CD4-positive, alpha-beta T cell treated with Interleukin-4 for 4 hours (primary cell): ENCODE data around the gene SHISA7.
"Not testable (repeated sequence)": the region's sequence is repeated elsewhere in the genome, so short reads cannot be mapped to it uniquely, and the experiment has no call there.

Experiments used
- DNase-seq: peaks from one replicate; pipeline ENCODE4 v3.0.0-alpha.2; 2020

The SHISA7 gene

GRCh38 chr19:55408533-55408872 is 34.6 kb downstream of the SHISA7 start:
- DNase-seq = no peak

GRCh38 chr19:55407800-55408532 is 35.1 kb downstream of the SHISA7 start:
- DNase-seq = peak; percentile 99

- DNase-seq = not testable (repeated sequence)
Measured at GRCh38 chr19:55407550-55407799, 35.6 kb downstream of the SHISA7 start, which contains the start of gene UBE2S. Gene UBE2S, minus strand, starts transcription at chr19:55407788. Its CDS starts 199 bp downstream, at chr19:55407589.

GRCh38 chr19:55406826-55407549 is 36.1 kb downstream of the SHISA7 start:
- DNase-seq = no peak

GRCh38 chr19:55406091-55406825 is 36.8 kb downstream of the SHISA7 start:
- no peak for DNase-seq

DNA sequence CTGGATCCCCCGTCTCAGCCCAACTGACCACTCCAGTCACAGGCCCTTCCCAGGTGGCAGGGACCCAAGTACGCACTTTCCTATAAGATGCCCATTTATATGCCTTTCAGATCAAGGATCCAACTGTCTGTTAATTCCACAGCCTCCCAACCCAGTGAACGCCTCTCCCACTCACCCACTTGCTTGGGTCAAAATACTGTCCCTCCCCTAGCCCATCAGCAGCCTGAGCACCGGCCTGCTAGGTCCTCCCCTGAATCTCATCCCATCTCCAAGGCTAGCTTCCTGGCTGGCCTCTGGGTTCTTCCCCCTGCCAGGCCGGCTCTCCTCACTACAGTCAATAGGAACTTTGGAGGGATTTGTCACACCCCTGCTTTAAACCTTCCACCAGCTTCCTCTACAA is 37.5 kb downstream of the SHISA7 start:
- no peak for DNase-seq

DNA sequence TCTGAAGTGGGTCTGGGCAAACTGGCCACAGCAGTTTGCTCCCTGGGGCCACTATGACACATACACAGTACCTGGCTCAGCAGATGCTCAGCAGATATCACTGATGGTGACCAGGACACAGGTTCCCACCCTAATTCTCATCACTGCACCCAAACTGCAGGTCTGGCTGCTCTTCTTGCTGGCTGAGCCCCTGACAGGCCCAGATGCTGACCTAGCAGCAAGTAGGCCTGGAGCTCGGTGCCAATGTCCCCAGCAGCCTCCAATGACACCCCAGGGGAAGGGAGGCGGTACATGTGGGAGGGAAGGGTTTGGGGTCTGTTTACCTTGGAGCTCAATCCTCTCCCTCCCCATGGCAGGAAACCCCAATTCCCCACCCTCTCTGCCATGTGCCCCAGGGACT is 40.6 kb downstream of the SHISA7 start:
- no peak for DNase-seq

GRCh38 chr19:55401390-55401789 is 41.7 kb downstream of the SHISA7 start:
- not testable (repeated sequence) for DNase-seq

- DNase-seq = no peak
Measured at GRCh38 chr19:55400281-55401087, 42.6 kb downstream of the SHISA7 start.

- DNase-seq = no peak
Measured at GRCh38 chr19:55398200-55398925, 44.7 kb downstream of the SHISA7 start.

- DNase-seq = no peak
Measured at GRCh38 chr19:55392820-55393761, 50.0 kb downstream of the SHISA7 start.

DNA sequence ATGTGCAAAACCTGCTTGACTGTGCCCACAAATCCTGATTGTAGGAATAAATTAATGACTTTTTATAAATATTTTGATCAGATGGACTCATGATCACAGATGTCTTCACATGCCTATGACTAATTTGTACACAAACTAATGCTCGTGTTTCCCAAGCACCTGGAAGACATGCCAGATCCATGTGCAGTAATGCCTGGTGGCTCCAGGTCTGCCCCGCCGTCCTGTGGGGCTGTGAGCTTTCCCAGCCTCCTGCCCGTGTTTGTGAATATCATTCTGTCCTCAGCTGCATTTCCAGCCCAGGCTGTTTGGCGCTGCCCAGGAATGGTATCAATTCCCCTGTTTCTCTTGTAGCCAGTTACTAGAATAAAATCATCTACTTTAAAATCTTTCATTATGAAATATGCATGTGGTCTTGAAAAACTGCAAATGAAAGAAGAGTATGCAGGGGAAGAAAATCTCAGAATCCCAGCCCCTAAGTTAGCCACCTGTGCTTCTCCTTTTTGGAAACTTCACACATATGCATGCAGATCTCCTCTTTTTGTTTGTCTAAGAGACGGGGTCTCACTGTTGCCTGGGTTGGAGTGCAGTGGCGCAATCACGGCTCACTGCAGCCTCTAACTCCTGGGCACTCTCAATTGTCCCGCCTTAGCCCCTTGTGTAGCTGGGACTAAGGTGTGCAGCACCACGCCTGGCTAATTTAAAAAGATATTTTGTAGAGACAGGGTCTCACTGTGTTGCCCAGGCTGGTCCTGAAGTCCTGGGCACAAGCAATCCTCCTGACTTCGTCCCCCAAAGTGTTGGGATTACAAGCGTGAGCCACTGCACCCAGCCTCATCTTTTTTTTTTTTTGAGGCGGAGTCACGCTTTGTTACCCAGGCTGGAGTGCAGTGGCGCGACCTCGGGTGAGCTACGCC is 51.1 kb downstream of the SHISA7 start:
- no peak for DNase-seq

GRCh38 chr19:55391191-55391670 is 51.9 kb downstream of the SHISA7 start:
- DNase-seq = no peak

- no peak for DNase-seq
Measured at GRCh38 chr19:55390461-55390880, 52.6 kb downstream of the SHISA7 start.

DNA sequence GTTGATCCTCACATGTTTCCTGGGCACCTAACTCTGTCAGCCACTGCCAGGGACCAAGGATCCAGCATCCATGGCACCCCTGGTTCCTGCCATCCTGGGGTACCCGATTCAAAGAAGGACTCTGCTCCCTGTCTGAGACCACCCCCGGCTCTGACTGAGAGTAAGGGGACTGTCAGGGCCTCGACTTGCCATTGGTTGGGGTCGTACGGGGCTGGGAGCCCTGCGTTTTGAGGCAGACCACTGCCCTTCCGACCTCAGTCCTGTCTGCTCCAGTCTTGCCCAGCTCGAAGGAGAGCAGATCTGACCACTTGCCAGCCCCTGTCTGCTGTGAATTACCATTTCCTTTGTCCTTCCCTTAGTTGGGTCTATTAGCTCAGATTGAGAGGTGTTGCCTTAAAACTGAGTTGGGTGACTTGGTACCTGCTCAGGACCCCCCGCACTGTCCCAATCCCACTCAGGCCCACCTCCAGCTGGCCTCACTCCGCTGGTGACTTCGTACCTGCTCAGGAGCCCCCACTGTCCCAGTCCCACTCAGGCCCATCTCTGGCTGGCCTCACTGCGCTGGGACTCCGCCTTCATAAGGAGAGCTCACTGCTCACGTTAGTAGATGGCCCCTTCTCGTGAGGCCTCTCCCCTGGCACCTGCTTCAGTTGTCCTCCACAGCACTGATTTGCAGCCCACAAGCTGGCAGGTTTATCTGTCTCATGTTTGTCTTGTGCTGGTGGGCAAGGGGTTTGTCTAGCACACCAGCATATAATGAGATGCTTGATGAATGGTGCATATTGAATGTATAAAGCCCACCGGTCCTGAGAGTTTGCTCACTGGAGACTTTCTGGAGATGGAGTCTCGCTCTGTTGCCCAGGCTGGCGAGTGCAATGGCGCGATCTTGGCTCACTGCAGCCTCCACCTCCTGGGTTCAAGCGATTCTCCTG is 53.4 kb downstream of the SHISA7 start:
- no peak for DNase-seq

DNA sequence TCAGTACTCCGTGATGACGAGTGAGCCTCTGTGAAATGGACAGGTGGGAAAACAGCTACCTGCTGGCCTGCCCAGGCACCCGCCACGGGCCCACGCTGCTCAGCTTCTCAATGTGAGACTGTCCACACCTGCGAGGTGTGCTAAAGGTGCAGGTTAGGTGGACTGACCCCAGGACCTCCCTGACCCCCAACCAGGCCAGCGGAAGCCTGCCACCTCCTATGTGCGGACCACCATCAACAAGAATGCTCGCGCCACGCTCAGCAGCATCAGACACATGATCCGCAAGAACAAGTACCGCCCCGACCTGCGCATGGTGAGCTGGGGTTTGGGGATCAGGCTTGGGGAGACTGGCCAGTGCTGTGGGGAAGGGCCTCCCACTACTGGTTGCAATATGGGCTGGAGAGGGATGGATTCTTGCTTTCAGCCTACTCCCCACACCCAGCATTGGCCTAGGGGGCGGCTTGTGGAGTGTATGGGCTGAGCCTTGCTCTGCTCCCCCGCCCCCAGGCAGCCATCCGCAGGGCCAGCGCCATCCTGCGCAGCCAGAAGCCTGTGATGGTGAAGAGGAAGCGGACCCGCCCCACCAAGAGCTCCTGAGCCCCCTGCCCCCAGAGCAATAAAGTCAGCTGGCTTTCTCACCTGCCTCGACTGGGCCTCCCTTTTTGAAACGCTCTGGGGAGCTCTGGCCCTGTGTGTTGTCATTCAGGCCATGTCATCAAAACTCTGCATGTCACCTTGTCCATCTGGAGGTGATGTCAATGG is 55.2 kb downstream of the SHISA7 start:
- DNase-seq = no peak

- no peak for DNase-seq
Measured at GRCh38 chr19:55386493-55386971, 56.6 kb downstream of the SHISA7 start.
